BLaER1 treated with 17β-estradiol and CSF1 and Interleukin-3, amounts not matched to agents 10 nM and 100 nM (cell line): ENCODE data around the gene GMPR2.

Experiments used
- H3K27ac ChIP-seq, 11 experiments: shearing (Covaris generic); formaldehyde crosslinking; 2 replicates each; pipeline ENCODE4 v1.8.1; 2022
- H3K27me3 ChIP-seq, 11 experiments: shearing (Covaris generic); formaldehyde crosslinking; 2 replicates each; pipeline ENCODE4 v1.8.1; 2022
- H3K36me3 ChIP-seq, 11 experiments: shearing (Covaris generic); formaldehyde crosslinking; 2 replicates each; pipeline ENCODE4 v1.8.1; 2022
- H3K4me1 ChIP-seq, 10 experiments: shearing (Covaris generic); formaldehyde crosslinking; 2 replicates each; pipeline ENCODE4 v1.8.1; 2022
- H3K4me2 ChIP-seq, 11 experiments: shearing (Covaris generic); formaldehyde crosslinking; 2 replicates each; pipeline ENCODE4 v1.8.1; 2022
- H3K4me3 ChIP-seq, 10 experiments: shearing (Covaris generic); formaldehyde crosslinking; 2 replicates each; pipeline ENCODE4 v1.8.1; 2022
- H3K9ac ChIP-seq, 11 experiments: shearing (Covaris generic); formaldehyde crosslinking; 2 replicates each; pipeline ENCODE4 v1.8.1; 2022
- H3K9me3 ChIP-seq, 11 experiments: shearing (Covaris generic); formaldehyde crosslinking; replicated peaks in 1 of 11; 2 replicates each; pipeline ENCODE4 v1.8.1; 2022
- H4K20me1 ChIP-seq, 11 experiments: shearing (Covaris generic); formaldehyde crosslinking; 2 replicates each; pipeline ENCODE4 v1.8.1; 2022
- Cebpa-rat ChIP-seq, 11 experiments: shearing (Covaris generic); IDR thresholded peaks; 2 replicates each; pipeline ENCODE4 v1.8.1; 2022

The GMPR2 gene

GRCh38 chr14:24261256-24261968 is 28.7 kb downstream of the GMPR2 start:
- H3K4me1 ChIP-seq, result peaks cover 0 to 3% (median 0%) of the 10 kb centered on the region in 10 experiments; a peak in 4 of 20 replicates
- H3K36me3 ChIP-seq, result peaks cover under 1 to 80% (median 14%) of the 10 kb centered on the region in 11 experiments; a peak in 15 of 22 replicates
- no peak overlapping the region for H3K27ac ChIP-seq
- no peaks in the 10 kb centered on the region for H3K27me3 ChIP-seq
- H3K9me3 ChIP-seq, result no peaks in the 10 kb centered on the region
- TF ChIP-seq Cebpa-rat (IDR thresholded peaks at IDR 0.05), result no peak
- H4K20me1 ChIP-seq, result peaks cover 0 to 13% (median 0%) of the 10 kb centered on the region in 11 experiments; a peak in 1 of 22 replicates
- no peak overlapping the region for H3K4me3 ChIP-seq
- no peak overlapping the region for H3K4me2 ChIP-seq
- H3K9ac ChIP-seq, result 0 out of 22 replicates have a peak overlapping the region, but pooled peaks of 1 of the 11 experiments have one; percentile 4

- no peak overlapping the region for H3K4me2 ChIP-seq
- no peaks in the 10 kb centered on the region for H3K9me3 ChIP-seq
- H3K9ac ChIP-seq, result 0 out of 22 replicates have a peak overlapping the region, but pooled peaks of 1 of the 11 experiments have one; percentile 4
- no peaks in the 10 kb centered on the region for H3K27me3 ChIP-seq
- no peak overlapping the region for H3K4me3 ChIP-seq
- peaks cover 0 to 8% (median 5%) of the 10 kb centered on the region in 10 experiments; a peak in 12 of 20 replicates for H3K4me1 ChIP-seq
- H4K20me1 ChIP-seq, result peaks cover 0 to 13% (median 0%) of the 10 kb centered on the region in 11 experiments; a peak in 2 of 22 replicates
- H3K27ac ChIP-seq, result no peak overlapping the region
- TF ChIP-seq Cebpa-rat (IDR thresholded peaks at IDR 0.05), result no peak
- H3K36me3 ChIP-seq, result peaks cover 6 to 80% (median 19%) of the 10 kb centered on the region in 11 experiments; a peak in 16 of 22 replicates
Measured at GRCh38 chr14:24261969-24262327, 29.2 kb downstream of the GMPR2 start.

DNA sequence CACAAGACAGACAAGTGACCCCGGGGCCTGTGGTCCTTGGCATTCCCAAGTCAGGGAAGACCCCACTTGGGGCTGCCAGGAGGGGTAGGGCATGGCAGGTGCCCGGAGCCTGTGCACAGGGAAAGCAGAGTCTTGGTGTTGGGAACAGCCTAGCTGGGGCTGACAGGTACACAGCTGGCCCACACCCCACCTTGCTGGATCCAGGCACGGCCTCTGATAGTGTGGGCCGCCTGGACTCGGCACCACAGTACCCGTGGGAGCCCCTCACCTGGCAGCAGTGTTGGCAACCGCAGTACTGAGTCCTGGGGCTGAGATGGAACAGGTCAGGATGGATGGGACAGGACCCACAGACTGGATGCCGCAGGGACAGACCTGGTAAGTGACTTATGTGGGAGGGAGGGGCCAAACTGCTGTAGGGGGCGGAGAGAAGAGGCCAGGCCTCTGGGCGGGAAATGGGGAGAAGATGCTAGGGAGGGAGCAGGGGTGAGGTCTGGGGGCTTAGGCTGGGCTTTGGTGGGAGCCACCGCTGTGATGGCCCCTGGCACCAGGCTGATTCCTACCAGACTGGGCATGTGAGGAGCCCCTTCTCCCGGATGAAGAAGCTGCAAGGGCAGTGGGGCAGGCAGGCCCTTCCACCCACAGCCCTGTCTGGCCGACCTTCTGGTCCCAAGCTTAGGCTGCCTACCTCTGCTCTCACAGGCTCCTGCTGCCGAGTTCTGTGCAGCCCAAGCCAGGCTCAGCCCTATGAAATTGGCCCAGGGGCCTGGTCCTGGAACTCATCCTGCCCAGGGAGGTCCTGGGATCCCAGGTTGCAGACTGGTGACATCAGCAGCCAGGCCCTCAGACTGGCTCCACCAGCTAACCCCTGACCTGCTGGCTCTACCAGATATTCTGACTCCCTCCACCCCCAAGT is 30.3 kb downstream of the GMPR2 start, which contains the start of gene TGM1:
Gene TGM1, minus strand, starts transcription at position 357 of the 913 bp plus-strand sequence. CDS start 825 bp downstream, outside the sequence.
- Histone ChIP-seq H3K4me2 (no peak within 1 kb of the TSS), H3K27ac (no peak within 1 kb of the TSS), H3K4me3 (no peak within 1 kb of the TSS), H3K27me3 (no peaks in the 10 kb centered on the region), H3K9me3 (no peaks in the 10 kb centered on the region), H4K20me1 (peaks cover 0 to 13% (median 0%) of the 10 kb centered on the region in 11 experiments; a peak in 2 of 22 replicates), H3K36me3 (peaks cover 12 to 90% (median 26%) of the 10 kb centered on the region in 11 experiments; a peak in 18 of 22 replicates), H3K4me1 (peaks cover 0 to 14% (median 9%) of the 10 kb centered on the region in 10 experiments; a peak in 12 of 20 replicates), H3K9ac (0 out of 22 replicates have a peak within 1 kb of the TSS, but pooled peaks of 2 of the 11 experiments have one; percentile 4 to 9)
- no peak for TF ChIP-seq Cebpa-rat (IDR thresholded peaks at IDR 0.05)

- no peak for TF ChIP-seq Cebpa-rat (IDR thresholded peaks at IDR 0.05)
- Histone ChIP-seq H3K9ac (0 out of 22 replicates have a peak overlapping the region, but pooled peaks of 1 of the 11 experiments have one; percentile 9), H4K20me1 (peaks cover 0 to 13% (median 0%) of the 10 kb centered on the region in 11 experiments; a peak in 2 of 22 replicates), H3K36me3 (peaks cover 12 to 92% (median 27%) of the 10 kb centered on the region in 11 experiments; a peak in 20 of 22 replicates), H3K4me2 (no peak overlapping the region), H3K4me1 (peaks cover 0 to 14% (median 9%) of the 10 kb centered on the region in 10 experiments; a peak in 13 of 20 replicates), H3K9me3 (no peaks in the 10 kb centered on the region), H3K27me3 (no peaks in the 10 kb centered on the region), H3K4me3 (no peak overlapping the region), H3K27ac (no peak overlapping the region)
Measured at GRCh38 chr14:24263848-24264247, 31.1 kb downstream of the GMPR2 start.

DNA sequence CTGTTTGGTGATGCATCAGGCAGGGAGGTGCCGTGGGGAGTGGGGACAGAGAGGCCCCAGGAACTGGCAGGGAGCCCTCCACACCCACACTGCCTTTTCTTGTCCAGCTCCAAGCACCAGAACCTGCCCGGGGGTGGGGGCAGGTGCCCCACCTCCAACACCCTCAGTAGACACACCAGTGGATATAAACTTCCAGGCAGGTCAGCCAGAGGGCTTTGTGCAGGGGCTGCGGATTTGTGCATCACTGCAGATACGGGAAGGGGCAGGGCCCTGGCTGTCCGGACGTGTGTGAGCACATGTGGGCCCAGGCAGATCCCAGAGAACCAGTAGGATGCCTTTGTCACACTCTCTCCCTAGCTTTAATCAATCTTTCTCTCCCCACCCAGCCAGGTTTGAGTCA is 31.6 kb downstream of the GMPR2 start:
- no peak overlapping the region for H3K4me2 ChIP-seq
- no peak overlapping the region for H3K4me3 ChIP-seq
- peaks cover 0 to 13% (median 0%) of the 10 kb centered on the region in 11 experiments; a peak in 2 of 22 replicates for H4K20me1 ChIP-seq
- H3K27me3 ChIP-seq, result no peaks in the 10 kb centered on the region
- H3K27ac ChIP-seq, result no peak overlapping the region
- no peak for TF ChIP-seq Cebpa-rat (IDR thresholded peaks at IDR 0.05)
- no peaks in the 10 kb centered on the region for H3K9me3 ChIP-seq
- H3K4me1 ChIP-seq, result peaks cover 0 to 14% (median 9%) of the 10 kb centered on the region in 10 experiments; a peak in 14 of 20 replicates
- H3K9ac ChIP-seq, result 0 out of 22 replicates have a peak overlapping the region, but pooled peaks of 1 of the 11 experiments have one; percentile 5
- peaks cover 12 to 92% (median 31%) of the 10 kb centered on the region in 11 experiments; a peak in 21 of 22 replicates for H3K36me3 ChIP-seq

DNA sequence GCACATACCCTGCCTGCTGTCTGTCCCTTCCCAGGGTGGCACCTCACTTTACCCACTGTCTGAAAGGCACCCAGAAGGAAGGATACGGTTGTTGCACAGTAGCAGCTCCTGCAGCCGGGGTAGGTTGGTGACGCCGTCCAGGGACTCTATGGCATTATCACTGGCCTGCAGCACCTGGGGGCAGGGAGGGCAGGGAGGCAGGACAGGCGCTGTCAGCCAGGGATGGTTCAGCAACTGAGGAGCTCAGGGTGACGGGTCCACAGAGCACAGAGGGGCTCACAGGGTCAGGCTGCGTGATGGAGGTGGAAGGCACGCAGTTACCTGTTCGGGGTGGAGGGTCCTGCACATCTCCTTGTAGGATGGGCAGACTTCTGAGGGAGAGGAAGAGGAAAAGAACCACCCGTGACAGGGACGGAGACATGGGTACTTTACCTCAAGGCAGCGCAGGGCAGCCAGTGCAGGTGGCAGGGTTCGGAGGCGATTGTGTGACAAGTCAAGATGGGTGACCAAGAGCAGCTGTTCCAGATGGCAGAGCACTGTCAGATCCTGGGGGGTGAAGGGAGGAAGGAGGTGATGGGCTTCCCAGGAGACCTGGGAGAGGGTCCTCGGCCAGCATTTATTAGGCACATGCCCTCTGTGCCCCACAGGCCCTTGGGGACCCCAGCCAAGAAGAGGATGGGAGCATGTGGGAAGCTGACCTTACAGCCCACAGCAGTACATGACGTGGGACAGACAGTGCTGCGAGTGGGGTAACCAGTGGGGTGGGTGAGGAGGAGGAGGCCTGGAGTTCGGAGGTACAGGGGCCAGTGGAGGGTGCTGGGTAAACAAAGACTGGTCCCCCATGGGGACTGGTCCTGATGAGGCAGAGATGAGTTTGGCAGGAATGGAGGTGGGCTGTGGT is 33.9 kb downstream of the GMPR2 start:
- H3K9ac ChIP-seq, result peak overlapping the region in 3 of 11 experiments; percentile 19 to 39 (median 23); a peak in 2 of 22 replicates
- H3K27ac ChIP-seq, result no peak overlapping the region
- H4K20me1 ChIP-seq, result peaks cover 0 to 13% (median 0%) of the 10 kb centered on the region in 11 experiments; a peak in 2 of 22 replicates
- H3K9me3 ChIP-seq, result no peaks in the 10 kb centered on the region
- no peak overlapping the region for H3K4me3 ChIP-seq
- no peak for TF ChIP-seq Cebpa-rat (IDR thresholded peaks at IDR 0.05)
- H3K4me2 ChIP-seq, result peak overlapping the region in 6 of 11 experiments; percentile 5 to 53 (median 32); a peak in 8 of 22 replicates
- peaks cover 11 to 20% (median 16%) of the 10 kb centered on the region in 10 experiments for H3K4me1 ChIP-seq
- peaks cover 12 to 85% (median 38%) of the 10 kb centered on the region in 11 experiments; a peak in 21 of 22 replicates for H3K36me3 ChIP-seq
- no peaks in the 10 kb centered on the region for H3K27me3 ChIP-seq

DNA sequence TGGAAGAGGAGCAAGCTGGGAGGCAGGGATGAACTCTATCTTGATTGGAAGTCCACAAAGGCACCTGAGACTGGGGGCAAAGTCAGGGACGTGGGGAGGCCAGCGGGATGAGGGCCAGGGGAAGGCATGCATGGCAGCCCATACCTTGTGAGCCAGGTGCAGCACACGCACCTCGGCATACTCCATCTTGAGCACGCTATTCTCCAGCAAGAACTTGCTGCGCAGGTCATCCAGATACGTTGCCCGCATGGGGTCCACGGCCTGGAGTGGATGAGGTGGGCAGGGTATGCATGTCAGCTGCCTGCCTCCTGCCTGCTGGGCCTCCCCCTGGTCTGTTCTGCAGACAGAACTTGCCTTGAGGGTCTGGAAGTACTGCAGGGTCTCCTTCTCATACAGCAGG is 34.8 kb downstream of the GMPR2 start:
- Histone ChIP-seq H3K27ac (no peak overlapping the region), H3K27me3 (no peaks in the 10 kb centered on the region), H3K4me1 (peaks cover 20 to 29% (median 25%) of the 10 kb centered on the region in 10 experiments), H3K36me3 (peaks cover 12 to 76% (median 38%) of the 10 kb centered on the region in 11 experiments; a peak in 21 of 22 replicates), H4K20me1 (peaks cover 0 to 6% (median 0%) of the 10 kb centered on the region in 11 experiments; a peak in 2 of 22 replicates), H3K4me3 (no peak overlapping the region), H3K4me2 (peak overlapping the region in 2 of 11 experiments; percentile 10 to 53; a peak in 2 of 22 replicates), H3K9ac (peak overlapping the region in 2 of 11 experiments; percentile 3 to 31; a peak in 1 of 22 replicates), H3K9me3 (no peaks in the 10 kb centered on the region)
- TF ChIP-seq Cebpa-rat (IDR thresholded peaks at IDR 0.05), result no peak
